ENCODE data around the gene LYPD6B. TPM values are rescaled to one million over a fixed set of nuclear protein-coding genes. Genes with fewer than 3 reads are reported as not detected.
"Not testable (repeated sequence)": the region's sequence is repeated elsewhere in the genome, so short reads cannot be mapped to it uniquely, and the experiment has no call there.

Gene LYPD6B
- polyA plus RNA-seq, 5 donors = 19.7 to 36.1 (median 28.5) TPM

GRCh38 chr2:149189769-149190168 is 151.3 kb downstream of the LYPD6B start:
- no peak for DNase-seq

GRCh38 chr2:149191915-149192314 is 153.4 kb downstream of the LYPD6B start:
- no peak for DNase-seq

GRCh38 chr2:149192427-149192826 is 153.9 kb downstream of the LYPD6B start:
- no peak for DNase-seq

DNA sequence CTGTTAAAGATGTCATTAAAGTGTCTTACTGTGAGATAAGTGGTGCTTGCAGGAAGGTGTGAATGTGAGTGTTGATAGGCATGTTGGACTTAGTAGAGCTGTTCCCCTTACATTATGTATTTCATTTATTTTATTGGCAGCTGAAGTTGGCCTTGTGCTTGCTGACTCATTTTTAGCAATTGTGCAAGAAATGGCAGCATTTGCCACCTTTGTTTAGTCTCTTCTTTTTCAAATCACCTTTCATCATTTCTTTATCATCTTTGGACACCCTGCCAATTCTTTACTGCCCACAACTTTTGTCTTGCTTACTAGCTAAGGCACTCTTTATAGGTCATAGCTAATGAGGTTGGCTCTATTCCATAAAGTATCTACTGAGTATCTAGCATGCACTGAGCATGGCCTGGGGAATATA is 161.6 kb downstream of the LYPD6B start:
- DNase-seq = no peak

- no peak for DNase-seq
Measured at GRCh38 chr2:149204686-149205085, 166.2 kb downstream of the LYPD6B start.

- no peak for DNase-seq
Measured at GRCh38 chr2:149205143-149205542, 166.6 kb downstream of the LYPD6B start.

GRCh38 chr2:149213764-149214493 is 175.4 kb downstream of the LYPD6B start:
- DNase-seq = no peak

- DNase-seq = no peak
Measured at GRCh38 chr2:149218497-149218896, 180.0 kb downstream of the LYPD6B start.

DNA sequence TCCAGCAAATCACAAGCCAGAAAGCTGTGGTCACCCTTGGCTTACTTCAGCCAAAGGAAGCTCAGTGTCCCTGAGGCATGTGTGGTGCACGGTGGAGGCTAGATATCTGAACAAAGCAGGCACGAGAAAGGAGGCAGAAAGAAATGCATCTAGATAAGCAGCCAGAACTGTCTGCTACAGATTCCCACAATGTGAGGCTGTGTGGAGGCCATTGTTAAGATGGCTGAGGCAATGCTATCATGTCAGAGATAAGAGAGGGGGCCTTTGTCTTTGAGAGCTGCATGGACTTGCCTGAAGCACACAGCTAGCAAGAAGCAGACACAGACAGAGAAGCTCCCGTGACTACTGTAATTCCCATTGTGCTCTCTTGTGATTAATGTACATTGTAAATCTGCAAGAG is 181.4 kb downstream of the LYPD6B start:
- no peak for DNase-seq

DNA sequence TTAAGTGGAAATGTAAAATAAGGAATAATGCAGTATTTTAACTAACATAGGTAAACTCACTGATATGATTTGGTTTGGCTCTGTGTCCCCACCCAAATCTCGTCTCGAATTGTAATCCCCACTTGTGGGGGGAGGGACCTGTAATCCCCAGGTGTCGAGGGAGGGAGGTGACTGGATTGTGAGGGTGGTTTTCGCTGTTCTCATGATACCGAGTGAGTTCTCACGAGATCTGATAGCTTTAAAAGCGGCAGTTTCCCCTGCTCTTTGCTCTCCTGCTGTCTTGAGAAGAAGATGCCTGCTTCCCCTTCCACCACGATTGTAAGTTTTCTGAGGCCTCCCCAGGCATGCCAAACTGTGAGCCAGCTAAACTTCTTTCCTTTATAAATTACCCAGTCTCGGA is 182.5 kb downstream of the LYPD6B start:
- DNase-seq = no peak

DNA sequence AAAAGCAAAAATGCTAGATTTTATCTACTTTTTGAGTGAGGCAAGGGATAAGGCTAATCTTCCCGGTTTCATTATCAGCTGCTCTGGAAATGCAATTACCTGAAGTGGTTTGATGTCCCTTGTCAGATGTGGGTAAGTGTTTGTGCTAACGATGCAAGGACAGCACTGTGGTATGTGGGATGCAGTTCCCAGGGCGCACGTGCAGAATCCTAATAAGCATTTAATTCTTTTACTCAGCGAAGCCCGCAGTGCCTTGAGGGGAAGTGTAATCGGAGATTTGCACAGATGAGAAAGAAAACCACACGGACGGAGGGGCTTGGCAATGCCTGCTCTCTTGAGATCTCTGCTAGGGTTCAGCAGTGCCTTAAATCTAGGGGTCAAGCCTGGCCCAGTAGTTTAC is 183.4 kb downstream of the LYPD6B start:
- no peak for DNase-seq

GRCh38 chr2:149223472-149224095 is 185.1 kb downstream of the LYPD6B start:
- no peak for DNase-seq

DNA sequence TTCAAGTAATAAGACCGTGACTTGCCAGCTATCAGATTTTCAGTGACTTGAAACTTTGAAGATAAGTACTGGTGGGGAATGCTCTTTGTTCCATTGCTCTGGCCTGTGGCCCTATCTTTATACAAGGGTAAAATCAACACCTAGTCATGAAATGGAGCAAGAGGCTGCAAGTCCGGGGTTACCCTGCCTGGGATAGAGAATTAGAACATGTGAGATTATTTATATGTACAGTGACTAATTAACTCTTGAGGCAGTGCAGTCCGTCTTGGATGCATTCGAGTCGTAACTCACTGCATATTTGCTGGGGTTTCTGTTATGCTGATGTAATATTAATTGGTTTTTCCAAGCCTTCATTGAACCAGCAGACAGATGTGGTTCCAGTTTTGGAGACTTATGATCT is 186.0 kb downstream of the LYPD6B start:
- DNase-seq = no peak

DNA sequence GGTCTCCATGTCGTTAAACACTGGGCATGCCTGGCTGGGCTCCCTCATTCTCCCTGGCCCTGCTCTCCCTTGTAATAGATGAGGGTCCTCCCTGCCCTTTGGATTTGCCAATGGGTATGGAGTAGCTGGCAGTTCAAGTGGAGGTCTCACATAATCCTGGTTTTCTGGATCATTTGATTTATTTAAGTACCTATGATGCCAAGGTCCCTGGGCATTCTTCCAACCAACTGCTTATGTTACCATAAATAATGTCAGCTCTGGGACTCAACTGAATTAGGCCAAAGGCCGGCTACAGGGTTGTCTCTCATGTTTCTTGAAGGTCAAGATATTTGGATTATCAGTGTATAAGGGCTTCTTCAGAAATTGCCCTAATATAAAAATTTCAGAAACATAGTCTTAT is 186.9 kb downstream of the LYPD6B start:
- no peak for DNase-seq

GRCh38 chr2:149226790-149227189 is 188.3 kb downstream of the LYPD6B start:
- DNase-seq = no peak

- DNase-seq = no peak
Measured at GRCh38 chr2:149235816-149236375, 197.4 kb downstream of the LYPD6B start.

DNA sequence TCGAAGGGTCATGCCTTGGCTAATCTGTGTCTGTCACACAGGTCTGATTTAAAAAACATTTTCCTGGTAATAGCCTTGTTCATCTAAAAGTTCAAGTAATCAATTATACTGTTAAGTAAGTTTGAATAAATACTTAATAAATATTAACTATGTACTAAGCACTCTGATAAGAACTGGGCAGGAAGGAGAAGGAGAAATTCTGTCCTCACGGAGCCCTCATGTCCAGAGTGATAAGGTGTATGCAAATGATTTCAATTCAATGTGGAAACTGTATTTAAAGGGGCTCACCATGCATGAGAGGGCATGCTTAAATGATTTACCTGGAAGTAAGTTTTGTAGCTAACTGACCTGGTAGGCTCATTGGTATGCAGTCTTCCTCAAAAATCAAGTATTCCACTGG is 197.9 kb downstream of the LYPD6B start:
- no peak for DNase-seq

- DNase-seq = peak; percentile 56 to 58
Measured at GRCh38 chr2:149246186-149246585, 207.7 kb downstream of the LYPD6B start.

DNA sequence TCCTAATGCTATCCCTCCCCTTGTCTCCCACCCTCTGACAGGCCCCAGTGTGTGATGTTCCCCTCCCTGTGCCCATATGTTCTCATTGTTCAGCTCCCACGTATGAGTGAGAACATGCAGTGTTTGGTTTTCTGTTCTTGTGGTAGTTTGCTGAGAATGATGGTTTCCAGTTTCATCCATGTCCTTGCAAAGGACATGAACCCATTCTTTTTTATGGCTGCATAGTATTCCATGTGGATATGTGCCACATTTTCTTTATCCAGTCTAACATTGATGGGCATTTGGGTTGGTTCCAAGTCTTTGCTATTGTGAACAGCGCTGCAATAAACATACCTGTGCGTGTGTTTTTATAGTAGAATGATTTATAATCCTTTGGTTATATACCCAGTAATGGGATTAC is 212.9 kb downstream of the LYPD6B start:
- DNase-seq = not testable (repeated sequence)

DNA sequence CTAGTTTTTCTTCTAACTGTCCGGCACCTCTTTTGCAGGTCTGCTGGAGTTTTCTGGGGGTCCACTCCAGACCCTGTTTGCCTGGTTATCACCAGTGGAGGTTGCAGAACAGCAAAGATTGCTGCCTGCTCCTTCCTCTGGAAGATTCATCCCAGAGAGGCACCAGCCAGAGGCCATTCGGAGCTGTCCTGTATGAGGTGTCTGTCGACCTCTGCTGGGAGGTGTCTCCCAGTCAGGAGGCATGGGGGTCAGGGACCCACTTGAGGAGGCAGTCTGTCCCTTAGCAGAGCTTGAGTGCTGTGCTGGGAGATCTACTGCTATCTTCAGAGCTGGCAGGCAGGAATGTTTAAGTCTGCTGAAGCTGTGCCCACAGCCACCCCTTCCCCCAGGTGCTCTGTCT is 218.4 kb downstream of the LYPD6B start:
- not testable (repeated sequence) for DNase-seq

DNA sequence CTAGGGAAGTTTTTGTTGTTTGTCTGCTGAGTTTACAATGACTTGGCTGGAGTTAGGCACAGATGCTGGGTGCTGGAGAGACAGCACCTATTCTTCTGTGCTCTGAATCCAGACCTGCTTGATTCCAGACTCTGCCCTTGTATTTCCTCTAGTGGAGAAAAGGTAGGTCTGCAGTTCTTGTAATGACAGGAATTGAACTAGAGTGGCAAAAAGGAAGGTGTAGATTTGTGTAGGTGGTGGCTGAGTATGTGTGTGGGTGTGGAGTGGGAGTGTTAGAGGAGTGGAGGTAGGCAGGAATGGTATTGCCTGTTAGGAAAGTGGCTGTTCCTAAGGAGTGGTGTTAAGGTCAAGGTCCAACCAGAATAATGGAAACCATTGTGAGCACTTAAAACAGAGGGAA is 220.0 kb downstream of the LYPD6B start:
- no peak for DNase-seq

DNA sequence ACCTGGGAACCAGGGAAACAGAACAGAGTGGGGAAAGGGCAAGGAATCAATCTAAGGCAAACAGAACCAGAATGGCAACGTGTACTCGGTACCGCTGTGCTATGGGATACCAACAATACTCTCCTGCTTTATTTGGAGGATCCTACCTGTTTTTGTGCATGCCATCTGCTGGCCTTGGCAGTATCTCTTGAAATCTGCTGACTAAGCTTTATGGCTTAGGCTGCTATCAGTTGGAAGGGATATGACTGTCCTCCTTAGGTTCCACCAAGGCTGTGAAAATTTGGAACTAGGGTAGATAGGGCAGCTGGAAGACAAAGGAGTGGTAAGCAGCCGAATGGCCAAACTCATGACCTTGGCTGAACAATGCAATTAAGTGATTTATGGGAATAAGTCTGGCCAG is 220.6 kb downstream of the LYPD6B start:
- DNase-seq = no peak

- no peak for DNase-seq
Measured at GRCh38 chr2:149261692-149262091, 223.2 kb downstream of the LYPD6B start.
